GM19099 (cell line): ENCODE results near the gene MKRN2OS.

ENCODE experiments used
- POLR2A ChIP-seq: IDR thresholded peaks from 3 replicates; pipeline ENCODE4 v1.6.1; 2011; ENCODE audit warnings: low read depth; ENCODE audit not compliant: insufficient read length; ENCODE audit errors: extremely low read depth

Gene MKRN2OS

DNA sequence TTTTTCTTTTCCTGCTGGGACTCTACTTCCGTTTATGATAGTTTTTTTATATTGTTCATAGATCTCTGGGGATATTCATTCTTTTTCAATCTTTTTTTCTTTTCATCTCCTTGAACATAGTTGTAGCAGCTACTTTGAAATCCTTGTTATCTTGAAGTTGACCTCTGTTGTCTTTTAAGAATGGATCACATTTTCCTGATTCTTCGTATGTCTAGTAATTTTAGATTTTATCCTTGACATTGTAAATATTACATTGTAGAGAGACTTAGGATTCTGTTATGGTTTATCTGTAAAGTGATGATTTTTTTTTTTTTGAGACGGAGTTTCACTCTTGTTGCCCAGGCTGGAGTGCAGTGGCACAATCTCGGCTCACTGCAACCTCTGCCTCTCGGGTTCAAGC lies 32.1 kb upstream of the MKRN2OS start:
- no peak for TF ChIP-seq POLR2A

DNA sequence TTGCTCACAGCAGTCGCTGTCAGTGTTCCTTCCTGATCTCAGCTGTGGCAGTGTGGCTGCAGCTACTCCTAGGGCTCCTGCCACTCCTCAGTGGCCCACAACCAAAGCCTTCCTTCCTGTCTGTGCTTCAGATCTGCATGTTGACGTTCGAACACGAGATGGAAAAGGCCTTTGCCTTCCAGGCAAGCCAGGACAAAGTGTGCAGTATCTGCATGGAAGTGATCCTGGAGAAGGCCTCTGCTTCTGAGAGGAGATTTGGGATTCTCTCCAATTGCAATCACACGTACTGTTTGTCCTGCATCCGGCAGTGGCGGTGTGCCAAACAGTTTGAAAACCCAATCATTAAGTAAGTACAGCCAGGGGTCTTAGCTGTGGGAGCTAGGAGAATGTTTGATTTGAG lies 29.4 kb upstream of the MKRN2OS start:
- TF ChIP-seq POLR2A: no peak

DNA sequence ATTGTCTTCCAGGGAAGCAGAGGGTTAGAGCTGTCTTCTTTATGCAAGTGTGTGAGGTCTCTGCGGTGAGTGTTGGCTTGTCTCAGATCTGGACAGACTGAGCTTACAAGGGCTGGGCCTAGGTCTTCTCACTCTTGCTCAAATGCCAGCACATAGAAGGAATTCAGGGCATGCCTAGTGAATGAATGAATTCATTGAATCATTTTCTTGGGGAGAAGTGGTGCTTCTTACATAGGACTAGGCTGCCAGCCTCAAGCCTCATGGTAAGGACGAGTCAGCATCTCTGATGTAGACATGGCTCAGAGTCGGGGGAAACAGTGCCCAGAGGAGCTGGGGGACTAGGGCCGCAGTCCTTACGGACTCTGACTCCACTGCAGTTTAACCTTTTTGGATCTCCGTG lies 28.8 kb upstream of the MKRN2OS start:
- TF ChIP-seq POLR2A: no peak

DNA sequence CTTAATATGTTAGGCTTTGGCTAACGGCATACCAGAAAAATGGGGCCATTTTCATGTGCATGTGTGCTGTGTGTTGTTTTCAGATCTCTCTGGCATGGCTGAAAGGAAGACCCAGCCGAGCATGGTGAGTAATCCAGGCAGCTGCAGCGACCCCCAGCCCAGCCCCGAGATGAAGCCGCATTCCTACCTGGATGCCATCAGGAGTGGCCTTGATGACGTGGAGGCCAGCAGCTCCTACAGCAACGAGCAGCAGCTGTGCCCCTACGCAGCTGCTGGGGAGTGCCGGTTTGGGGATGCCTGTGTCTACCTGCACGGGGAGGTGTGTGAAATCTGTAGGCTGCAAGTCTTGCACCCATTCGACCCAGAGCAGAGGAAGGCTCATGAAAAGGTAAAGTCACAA lies 26.7 kb upstream of the MKRN2OS start:
- TF ChIP-seq POLR2A: no peak

DNA sequence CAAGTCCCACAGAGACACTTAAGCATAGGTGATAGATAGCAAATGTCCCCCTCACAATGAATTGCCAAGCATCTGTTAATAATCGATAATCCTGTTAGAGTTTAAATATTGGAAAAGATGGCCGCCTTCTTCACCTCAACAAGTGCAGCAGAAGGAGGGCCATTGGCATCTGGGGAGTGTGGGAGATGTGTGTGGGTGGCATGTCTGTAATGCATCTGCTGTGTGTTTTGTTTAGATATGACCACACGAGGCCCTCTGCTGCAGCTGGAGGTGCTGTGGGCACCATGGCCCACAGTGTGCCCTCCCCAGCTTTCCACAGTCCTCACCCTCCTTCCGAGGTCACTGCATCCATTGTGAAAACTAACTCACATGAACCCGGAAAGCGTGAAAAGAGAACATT lies 24.5 kb upstream of the MKRN2OS start:
- no peak for TF ChIP-seq POLR2A

DNA sequence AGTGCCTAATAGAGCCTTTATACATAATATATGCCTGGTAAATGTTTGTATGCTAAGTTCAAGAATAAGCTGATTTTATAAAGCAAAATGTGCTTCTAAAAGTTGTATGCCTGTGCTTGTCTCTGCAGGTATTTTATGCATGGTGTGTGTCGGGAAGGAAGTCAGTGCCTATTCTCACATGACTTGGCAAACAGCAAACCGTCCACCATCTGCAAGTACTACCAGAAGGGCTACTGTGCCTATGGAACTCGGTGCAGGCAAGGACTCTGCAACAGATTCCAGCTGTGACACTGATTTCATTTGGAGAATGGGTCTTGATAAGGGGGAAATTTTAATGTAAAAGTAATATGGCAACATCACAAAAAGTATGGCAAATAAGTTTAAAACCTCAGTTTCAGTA lies 23.4 kb upstream of the MKRN2OS start:
- TF ChIP-seq POLR2A: no peak

DNA sequence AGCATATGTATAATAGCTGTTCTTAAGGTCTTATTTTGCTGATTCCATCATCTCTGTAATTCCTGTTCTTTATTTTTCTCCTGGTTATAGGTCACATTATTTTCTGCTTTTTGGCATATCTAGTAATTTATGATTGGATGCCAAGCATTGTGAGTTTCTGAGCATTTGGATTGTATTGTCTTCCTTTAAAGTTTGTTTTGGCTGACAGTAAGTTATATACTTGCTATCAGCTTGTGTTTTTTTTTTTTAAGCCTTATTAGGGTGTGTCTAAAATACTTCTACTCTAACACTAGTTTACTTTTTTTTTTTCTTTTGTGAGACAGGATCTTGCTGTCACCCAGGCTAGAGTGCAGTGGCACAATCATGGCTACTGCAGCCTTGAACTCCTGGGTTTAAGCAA lies 21.7 kb upstream of the MKRN2OS start:
- TF ChIP-seq POLR2A: no peak

DNA sequence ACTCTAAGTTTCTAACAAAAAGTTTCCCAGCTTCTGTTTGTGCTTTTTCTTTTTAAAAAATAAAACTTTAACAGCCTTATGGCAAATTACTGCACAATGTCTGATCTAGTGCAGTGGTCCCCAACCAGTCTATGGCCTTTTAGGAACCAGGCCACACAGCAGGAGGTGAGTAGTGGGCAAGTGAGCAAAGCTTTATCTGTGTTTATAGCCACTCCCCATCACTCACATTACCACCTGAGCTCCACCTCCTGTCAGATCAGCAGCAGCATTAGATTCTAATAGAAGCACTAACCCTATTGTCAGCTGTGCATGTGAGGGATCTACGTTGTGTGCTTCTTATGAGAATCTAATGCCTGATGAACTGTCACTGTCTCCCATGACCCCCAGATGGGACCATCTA lies 17.2 kb upstream of the MKRN2OS start:
- TF ChIP-seq POLR2A: no peak

DNA sequence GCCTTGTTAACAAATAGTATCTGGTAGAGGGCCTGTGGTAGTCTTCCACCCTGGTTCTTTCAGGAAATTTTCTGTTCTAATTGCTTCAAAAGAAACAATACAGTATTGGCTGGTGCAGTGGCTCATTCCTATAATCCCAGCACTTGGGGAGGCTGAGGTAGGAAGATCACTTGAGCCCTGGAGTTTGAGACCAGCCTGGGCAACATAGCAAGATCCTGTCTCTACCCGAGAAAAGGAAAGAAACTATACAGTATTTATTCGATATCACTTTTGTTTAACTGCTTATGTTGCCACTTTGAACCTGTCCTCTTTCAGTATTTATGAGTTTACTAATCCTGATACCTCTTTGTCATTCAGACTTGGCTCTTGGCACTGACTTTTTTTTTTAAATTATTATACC lies 16.1 kb upstream of the MKRN2OS start:
- TF ChIP-seq POLR2A: no peak

DNA sequence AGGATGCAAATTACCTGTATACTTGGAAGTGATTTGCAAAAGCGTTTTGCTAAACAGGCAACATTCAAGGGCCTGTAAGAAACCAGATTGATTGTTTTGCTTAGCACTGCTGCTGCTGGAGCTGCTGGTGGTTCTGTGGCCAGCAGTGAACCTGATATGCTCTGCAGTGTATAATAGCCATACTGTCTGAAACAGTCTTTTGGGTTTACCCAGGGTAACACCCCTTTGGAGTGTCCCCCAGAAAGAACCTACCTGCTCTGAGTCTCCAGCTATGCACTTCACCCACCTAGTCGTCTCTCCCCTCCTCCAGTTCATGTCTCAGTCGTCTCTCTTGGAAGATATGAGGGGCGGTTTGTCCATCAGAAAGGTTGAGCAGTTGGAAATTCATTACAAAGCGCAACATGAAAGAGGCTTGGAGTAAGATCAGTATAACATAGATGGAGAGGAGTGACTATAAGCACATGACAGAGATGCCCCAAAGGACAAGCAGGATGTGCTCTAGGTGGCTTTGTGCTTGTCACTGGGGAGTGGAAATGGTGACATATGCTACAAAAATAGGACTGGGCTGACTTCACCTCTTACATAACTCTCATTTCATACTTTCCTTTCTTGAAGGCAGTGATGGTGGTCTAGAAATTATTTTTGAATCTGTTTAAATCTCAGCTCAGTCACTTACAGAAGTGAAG lies 15.3 kb upstream of the MKRN2OS start:
- TF ChIP-seq POLR2A: no peak

DNA sequence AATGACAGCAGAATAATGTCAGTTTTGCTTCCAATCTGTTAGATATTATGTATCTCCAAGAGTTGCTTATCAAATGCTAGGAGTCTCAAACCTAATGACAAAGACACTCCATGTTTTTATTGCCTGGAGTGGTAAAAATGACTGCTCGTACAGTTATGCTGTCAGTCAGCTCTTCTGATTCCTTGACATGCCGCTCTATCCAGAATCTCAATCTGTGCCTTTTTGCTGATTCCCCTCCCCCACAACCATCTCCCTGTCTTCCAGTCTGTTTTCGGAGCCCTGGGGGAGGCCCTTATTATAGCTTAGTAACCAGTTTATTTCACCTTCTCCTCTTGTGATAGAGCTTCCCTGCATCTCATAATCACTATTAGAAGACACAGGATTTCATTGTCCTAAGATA lies 14.2 kb upstream of the MKRN2OS start:
- no peak for TF ChIP-seq POLR2A

DNA sequence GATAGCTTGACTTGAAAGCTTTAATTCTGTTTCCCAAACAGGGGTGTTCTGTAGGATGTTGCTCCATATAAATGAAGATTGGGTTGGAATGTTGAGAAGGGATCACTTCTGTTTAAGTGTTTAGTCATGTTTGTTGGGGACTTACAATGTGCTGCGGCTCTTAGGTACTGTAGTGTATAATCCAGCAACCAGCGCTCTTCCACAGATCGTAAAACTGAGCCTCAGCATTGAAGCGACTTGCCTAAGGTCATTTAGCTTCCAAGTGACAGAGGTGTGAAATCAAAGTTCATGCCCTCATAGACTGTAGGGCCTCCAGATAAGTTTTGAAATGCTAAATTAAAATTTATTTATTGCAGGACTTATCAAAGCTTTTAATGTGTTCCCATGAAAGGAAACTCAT lies 13.4 kb upstream of the MKRN2OS start:
- TF ChIP-seq POLR2A: no peak

DNA sequence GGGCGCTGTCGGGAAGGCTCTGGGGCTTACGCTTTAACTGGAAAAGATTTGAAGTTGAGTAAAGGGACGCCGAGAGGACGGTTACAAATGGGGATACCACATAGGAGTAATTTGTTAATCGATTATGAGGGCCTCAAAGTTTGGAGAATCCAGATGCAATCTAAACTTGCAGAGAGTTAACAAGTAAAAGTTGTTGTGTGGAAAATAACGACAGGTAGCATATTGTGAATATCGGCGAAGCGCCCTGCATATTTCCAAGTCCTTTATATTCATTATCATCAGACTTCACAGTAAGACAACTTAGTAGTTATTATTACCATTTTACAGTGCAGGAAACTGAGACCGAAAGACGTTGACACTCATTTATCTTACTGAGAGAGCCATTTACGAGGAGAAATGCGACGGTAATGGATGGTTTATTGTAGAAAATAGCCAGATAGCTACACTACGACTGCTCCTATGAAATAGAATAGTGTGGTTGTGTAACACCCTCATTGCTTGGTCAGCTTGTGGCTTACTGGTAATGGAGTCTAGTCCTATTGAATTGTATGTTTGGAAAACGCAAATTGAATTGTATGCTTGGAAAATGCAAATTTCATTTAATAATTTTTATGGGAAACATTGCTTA lies 12.3 kb upstream of the MKRN2OS start:
- no peak for TF ChIP-seq POLR2A

DNA sequence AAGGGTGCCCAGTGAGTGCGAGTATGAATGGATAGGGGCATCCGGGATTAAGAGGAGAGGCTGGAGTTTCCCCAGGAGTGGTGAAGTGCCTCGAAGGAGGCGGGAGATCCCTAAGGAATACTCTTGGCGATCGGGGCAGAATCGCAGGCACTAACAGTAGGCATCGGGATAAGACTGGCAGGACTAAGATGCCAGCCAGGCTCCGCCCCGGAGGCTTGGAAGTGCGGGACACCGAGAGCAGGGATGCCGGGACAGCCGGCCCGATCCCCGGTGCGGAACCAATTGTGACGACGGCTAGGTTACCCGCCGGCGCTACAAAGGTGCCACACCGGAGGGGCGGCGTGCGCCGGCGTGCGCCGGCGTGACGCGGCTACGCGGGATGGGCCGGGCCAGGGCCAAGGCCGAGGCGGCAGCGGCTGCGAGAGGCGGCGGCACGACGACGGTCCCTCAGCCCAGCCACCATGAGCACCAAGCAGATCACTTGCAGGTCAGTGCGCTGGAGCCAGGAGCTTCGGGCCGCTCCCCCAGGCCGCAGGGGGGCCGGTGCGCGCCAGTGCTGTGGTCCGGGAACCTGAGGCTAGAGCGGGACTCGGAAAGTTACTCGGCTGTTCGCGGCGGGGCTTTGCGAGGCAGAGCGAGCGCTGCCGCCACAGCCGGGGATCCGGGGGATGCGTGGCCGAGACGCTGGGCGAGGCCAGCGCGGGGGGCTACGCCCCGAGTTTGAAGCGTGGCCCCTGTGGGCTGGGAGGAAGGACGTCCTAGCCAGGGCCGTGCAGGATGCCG lies 11.6 kb upstream of the MKRN2OS start, which contains the start of gene MKRN2:
Gene MKRN2, plus strand, starts transcription at position 398 of the 783 bp plus-strand sequence. Its CDS starts 64 bp downstream, at position 462.
- peak; percentile 99 for TF ChIP-seq POLR2A

DNA sequence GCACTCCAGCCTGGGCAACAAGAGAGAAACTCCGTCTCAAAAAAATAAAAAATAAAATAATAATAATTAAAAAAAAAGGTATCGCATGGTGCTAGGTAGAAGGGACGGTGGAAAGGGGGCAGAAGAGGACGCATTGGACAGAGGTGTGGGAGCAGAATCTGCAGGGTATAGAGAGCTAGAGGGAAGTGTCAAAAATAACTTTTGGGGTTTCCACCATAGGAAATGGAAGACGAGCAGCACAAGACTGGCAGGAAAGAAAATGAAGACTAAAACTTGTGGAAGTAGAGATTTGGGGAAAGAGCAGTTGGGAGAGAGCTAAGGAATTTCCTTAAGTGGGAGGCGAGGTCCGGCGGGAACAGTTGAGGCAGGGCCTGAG lies 11.0 kb upstream of the MKRN2OS start:
- TF ChIP-seq POLR2A: no peak

DNA sequence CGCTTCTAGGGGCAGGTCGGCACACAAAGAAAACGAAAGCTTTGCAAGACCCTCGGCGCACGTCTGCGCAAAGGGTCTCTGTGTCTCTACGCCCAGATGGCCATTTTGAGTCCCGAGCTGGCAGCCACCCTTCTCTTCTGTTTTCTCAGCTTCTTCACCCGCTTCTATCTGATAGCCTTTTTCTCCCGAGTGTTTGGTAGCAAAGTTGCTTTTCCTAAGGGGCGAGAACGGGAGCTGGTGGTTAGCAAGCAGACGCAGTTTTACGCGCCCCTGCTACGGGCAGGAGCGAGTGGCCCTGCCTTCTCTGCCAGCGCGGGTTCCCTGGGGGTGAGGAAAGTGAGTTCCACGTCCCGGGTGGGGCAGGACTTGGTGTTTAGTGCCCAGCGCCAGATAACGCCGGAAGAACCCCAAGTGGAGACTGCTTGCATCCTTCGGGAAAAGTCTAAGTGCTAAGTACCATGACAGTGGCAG lies 8.7 kb upstream of the MKRN2OS start:
- no peak for TF ChIP-seq POLR2A
